Osteoblast (primary cell): ENCODE data around the gene TPO. TPM values are rescaled to one million over a fixed set of nuclear protein-coding genes. Genes with fewer than 3 reads are reported as not detected.
A peak's percentile ranks its signal among the peaks of the same experiment; 100 is the strongest.

Experiments
- DNase-seq: peaks from one replicate; pipeline ENCODE4 v3.0.0; 2011; ENCODE audit warnings: low spot score, mixed read lengths; ENCODE audit not compliant: insufficient read length; ENCODE audit errors: missing footprints
- H2AFZ ChIP-seq: 2 replicates; pipeline ENCODE4 v1.6.0; 2011; ENCODE audit warnings: mild to moderate bottlenecking, low read length
- H3K27ac ChIP-seq: 2 replicates; pipeline ENCODE4 v1.5.1; 2011; ENCODE audit warnings: mild to moderate bottlenecking, low read depth, low read length, moderate library complexity
- H3K27me3 ChIP-seq: 2 replicates; pipeline ENCODE4 v1.6.0; 2012; ENCODE audit warnings: mild to moderate bottlenecking, control low read depth, inconsistent platforms, low read length, moderate library complexity; ENCODE audit not compliant: insufficient read depth
- H3K36me3 ChIP-seq: 2 replicates; pipeline ENCODE4 v1.5.1; 2011; ENCODE audit warnings: mild to moderate bottlenecking, low read length, control low read depth, moderate library complexity; ENCODE audit not compliant: insufficient read depth
- H3K4me1 ChIP-seq: 2 replicates; pipeline ENCODE4 v1.5.1; 2011; ENCODE audit warnings: mild to moderate bottlenecking, low read length, control low read depth, moderate library complexity; ENCODE audit not compliant: insufficient read depth
- H3K4me2 ChIP-seq: 2 replicates; pipeline ENCODE4 v1.6.0; 2011; ENCODE audit warnings: mild to moderate bottlenecking, low read length; ENCODE audit not compliant: insufficient read depth
- H3K4me3 ChIP-seq: fragments of 200-600 bp; sonication (generic); 3 replicates; pipeline ENCODE4 v1.5.1; 2012; ENCODE audit warnings: mild to moderate bottlenecking, low read length, inconsistent platforms; ENCODE audit not compliant: insufficient read depth
- H3K79me2 ChIP-seq: 2 replicates; pipeline ENCODE4 v1.6.0; 2012; ENCODE audit warnings: mild to moderate bottlenecking, low read length, control low read depth, inconsistent platforms; ENCODE audit not compliant: insufficient read depth
- H3K9me3 ChIP-seq: 2 replicates; pipeline ENCODE4 v1.5.1; 2011; ENCODE audit warnings: low read depth, low read length, control low read depth
- H4K20me1 ChIP-seq: 2 replicates; pipeline ENCODE4 v1.6.0; 2012; ENCODE audit warnings: mild to moderate bottlenecking, low read length, control low read depth; ENCODE audit not compliant: insufficient read depth
- CTCF ChIP-seq: IDR thresholded peaks from 2 replicates; pipeline ENCODE4 v1.5.1; 2011; ENCODE audit warnings: mild to moderate bottlenecking, low read depth, low read length, moderate library complexity; ENCODE audit errors: extremely low read depth
- total RNA-seq: library from RNA; depleted of rRNA; stranded (reverse); fragments of >200 nt; gene quantifications from 2 replicates; pipeline ENCODE4 v1.2.3, GENCODE V29; 2012

Gene TPO
- total RNA-seq, 1 donor: not detected

GRCh38 chr2:1496359-1496821 lies 83.1 kb downstream of the TPO start:
- Histone ChIP-seq H3K4me1 (no peaks in the 10 kb centered on the region), H3K27ac (no peak overlapping the region), H2AFZ (no peak overlapping the region), H3K27me3 (no peaks in the 10 kb centered on the region), H3K36me3 (no peaks in the 10 kb centered on the region), H3K9me3 (no peaks in the 10 kb centered on the region), H3K4me3 (no peak overlapping the region), H3K79me2 (no peaks in the 10 kb centered on the region), H4K20me1 (no peaks in the 10 kb centered on the region), H3K4me2 (no peak overlapping the region)
- DNase-seq: peak; percentile 61
- no peak for TF ChIP-seq CTCF

GRCh38 chr2:1497122-1497611 lies 83.9 kb downstream of the TPO start:
- no peaks in the 10 kb centered on the region for H3K9me3 ChIP-seq
- no peaks in the 10 kb centered on the region for H4K20me1 ChIP-seq
- H3K27me3 ChIP-seq: no peaks in the 10 kb centered on the region
- peak; percentile 44 for DNase-seq
- no peak overlapping the region for H3K27ac ChIP-seq
- no peak for TF ChIP-seq CTCF
- no peaks in the 10 kb centered on the region for H3K4me1 ChIP-seq
- H2AFZ ChIP-seq: no peak overlapping the region
- H3K36me3 ChIP-seq: no peaks in the 10 kb centered on the region
- H3K79me2 ChIP-seq: no peaks in the 10 kb centered on the region
- no peak overlapping the region for H3K4me2 ChIP-seq
- H3K4me3 ChIP-seq: no peak overlapping the region

GRCh38 chr2:1498176-1498575 lies 84.9 kb downstream of the TPO start:
- H3K9me3 ChIP-seq: no peaks in the 10 kb centered on the region
- DNase-seq: peak; percentile 74
- H4K20me1 ChIP-seq: no peaks in the 10 kb centered on the region
- no peak overlapping the region for H2AFZ ChIP-seq
- no peak overlapping the region for H3K4me3 ChIP-seq
- no peak for TF ChIP-seq CTCF
- no peaks in the 10 kb centered on the region for H3K79me2 ChIP-seq
- H3K4me2 ChIP-seq: no peak overlapping the region
- H3K27ac ChIP-seq: no peak overlapping the region
- no peaks in the 10 kb centered on the region for H3K4me1 ChIP-seq
- H3K36me3 ChIP-seq: no peaks in the 10 kb centered on the region
- H3K27me3 ChIP-seq: no peaks in the 10 kb centered on the region

- Histone ChIP-seq H3K4me3 (no peak overlapping the region), H3K4me2 (no peak overlapping the region), H2AFZ (no peak overlapping the region), H3K27me3 (no peaks in the 10 kb centered on the region), H3K27ac (no peak overlapping the region), H3K79me2 (no peaks in the 10 kb centered on the region), H4K20me1 (no peaks in the 10 kb centered on the region), H3K36me3 (no peaks in the 10 kb centered on the region), H3K4me1 (no peaks in the 10 kb centered on the region), H3K9me3 (no peaks in the 10 kb centered on the region)
- TF ChIP-seq CTCF: no peak
- peak; percentile 30 for DNase-seq
Measured at GRCh38 chr2:1499033-1499795, 86.0 kb downstream of the TPO start.
